Nephron progenitor cell (in vitro differentiated cells): ENCODE results near the gene EFNA1.

Experiments
- DNase-seq: peaks from one replicate; pipeline ENCODE4 v3.0.0; 2021
- H3K27ac Mint-ChIP-seq: 2 replicates; pipeline ENCODE4 v1.8.0; 2021; ENCODE audit warnings: mild to moderate bottlenecking, moderate library complexity, mixed read lengths
- H3K27me3 Mint-ChIP-seq: 2 replicates; pipeline ENCODE4 v1.8.0; 2021; ENCODE audit warnings: mild to moderate bottlenecking, low read depth, mixed read lengths; ENCODE audit not compliant: poor library complexity
- H3K36me3 Mint-ChIP-seq: 2 replicates; pipeline ENCODE4 v1.8.0; 2021; ENCODE audit warnings: low read depth, mixed read lengths
- H3K4me1 Mint-ChIP-seq: 2 replicates; pipeline ENCODE4 v1.8.0; 2021; ENCODE audit warnings: mixed read lengths
- H3K4me3 Mint-ChIP-seq: 2 replicates; pipeline ENCODE4 v1.8.0; 2021; ENCODE audit warnings: mild to moderate bottlenecking, moderate library complexity, mixed read lengths
- H3K9me3 Mint-ChIP-seq: 2 replicates; pipeline ENCODE4 v1.8.0; 2021; ENCODE audit warnings: mild to moderate bottlenecking, moderate library complexity, mixed read lengths
- TF ChIP-seq, protein P1 (sequence below): fragments of 200-600 bp; sonication (generic); IDR thresholded peaks from 2 replicates; pipeline ENCODE4 v1.5.0; 2021; ENCODE audit warnings: antibody characterized with exemption

The EFNA1 gene

GRCh38 chr1:155125511-155125945 is 2.1 kb upstream of the EFNA1 start:
- no peaks in the 10 kb centered on the region for H3K36me3 Mint-ChIP-seq
- H3K9me3 Mint-ChIP-seq = no peaks in the 10 kb centered on the region
- DNase-seq = no peak
- TF ChIP-seq, protein P1, sequence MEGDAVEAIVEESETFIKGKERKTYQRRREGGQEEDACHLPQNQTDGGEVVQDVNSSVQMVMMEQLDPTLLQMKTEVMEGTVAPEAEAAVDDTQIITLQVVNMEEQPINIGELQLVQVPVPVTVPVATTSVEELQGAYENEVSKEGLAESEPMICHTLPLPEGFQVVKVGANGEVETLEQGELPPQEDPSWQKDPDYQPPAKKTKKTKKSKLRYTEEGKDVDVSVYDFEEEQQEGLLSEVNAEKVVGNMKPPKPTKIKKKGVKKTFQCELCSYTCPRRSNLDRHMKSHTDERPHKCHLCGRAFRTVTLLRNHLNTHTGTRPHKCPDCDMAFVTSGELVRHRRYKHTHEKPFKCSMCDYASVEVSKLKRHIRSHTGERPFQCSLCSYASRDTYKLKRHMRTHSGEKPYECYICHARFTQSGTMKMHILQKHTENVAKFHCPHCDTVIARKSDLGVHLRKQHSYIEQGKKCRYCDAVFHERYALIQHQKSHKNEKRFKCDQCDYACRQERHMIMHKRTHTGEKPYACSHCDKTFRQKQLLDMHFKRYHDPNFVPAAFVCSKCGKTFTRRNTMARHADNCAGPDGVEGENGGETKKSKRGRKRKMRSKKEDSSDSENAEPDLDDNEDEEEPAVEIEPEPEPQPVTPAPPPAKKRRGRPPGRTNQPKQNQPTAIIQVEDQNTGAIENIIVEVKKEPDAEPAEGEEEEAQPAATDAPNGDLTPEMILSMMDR = no peak
- H3K4me1 Mint-ChIP-seq = peaks cover 64% of the 10 kb centered on the region
- peak overlapping the region; percentile 68 for H3K4me3 Mint-ChIP-seq
- no peak overlapping the region for H3K27ac Mint-ChIP-seq
- H3K27me3 Mint-ChIP-seq = peaks cover 39% of the 10 kb centered on the region

GRCh38 chr1:155125946-155126555 is 1.6 kb upstream of the EFNA1 start:
- TF ChIP-seq, protein P1 = no peak
- DNase-seq = peak; percentile 64
- Mint-ChIP-seq H3K36me3 (peaks cover 4% of the 10 kb centered on the region), H3K9me3 (no peaks in the 10 kb centered on the region), H3K27me3 (peaks cover 37% of the 10 kb centered on the region), H3K4me1 (peaks cover 70% of the 10 kb centered on the region), H3K4me3 (peak overlapping the region; percentile 85), H3K27ac (no peak overlapping the region)

DNA sequence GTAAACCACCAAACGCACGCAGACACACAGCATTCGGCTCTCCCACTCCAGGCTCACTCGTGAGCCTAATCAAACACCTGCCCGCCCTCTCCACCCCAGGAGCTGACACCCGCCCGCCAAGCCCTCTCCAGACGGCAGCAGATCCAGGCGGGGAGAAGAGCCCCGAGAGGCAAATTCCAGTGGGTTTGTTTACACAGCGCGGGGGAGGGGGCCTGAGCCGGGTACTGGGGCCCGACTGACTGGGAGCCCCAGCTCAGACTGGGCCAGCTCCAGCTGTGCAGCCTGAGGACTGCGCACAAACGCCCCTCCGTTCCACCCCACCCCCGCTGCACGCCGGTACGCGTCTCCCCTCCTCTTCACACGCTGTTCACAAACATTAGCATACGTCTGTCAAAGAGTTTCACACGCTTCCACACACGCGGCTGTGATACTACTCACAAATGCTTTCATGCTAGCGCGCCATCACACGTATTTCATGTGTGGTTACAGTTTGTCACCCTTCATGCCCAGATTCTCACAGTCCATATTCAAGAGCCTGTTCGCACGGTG is 1.0 kb upstream of the EFNA1 start:
- H3K4me1 Mint-ChIP-seq = peaks cover 75% of the 10 kb centered on the region
- H3K27ac Mint-ChIP-seq = peak overlapping the region; percentile 91
- H3K36me3 Mint-ChIP-seq = peaks cover 10% of the 10 kb centered on the region
- TF ChIP-seq, protein P1 = no peak
- H3K4me3 Mint-ChIP-seq = peak overlapping the region; percentile 85
- H3K9me3 Mint-ChIP-seq = no peaks in the 10 kb centered on the region
- peaks cover 35% of the 10 kb centered on the region for H3K27me3 Mint-ChIP-seq
- peak; percentile 61 for DNase-seq

DNA sequence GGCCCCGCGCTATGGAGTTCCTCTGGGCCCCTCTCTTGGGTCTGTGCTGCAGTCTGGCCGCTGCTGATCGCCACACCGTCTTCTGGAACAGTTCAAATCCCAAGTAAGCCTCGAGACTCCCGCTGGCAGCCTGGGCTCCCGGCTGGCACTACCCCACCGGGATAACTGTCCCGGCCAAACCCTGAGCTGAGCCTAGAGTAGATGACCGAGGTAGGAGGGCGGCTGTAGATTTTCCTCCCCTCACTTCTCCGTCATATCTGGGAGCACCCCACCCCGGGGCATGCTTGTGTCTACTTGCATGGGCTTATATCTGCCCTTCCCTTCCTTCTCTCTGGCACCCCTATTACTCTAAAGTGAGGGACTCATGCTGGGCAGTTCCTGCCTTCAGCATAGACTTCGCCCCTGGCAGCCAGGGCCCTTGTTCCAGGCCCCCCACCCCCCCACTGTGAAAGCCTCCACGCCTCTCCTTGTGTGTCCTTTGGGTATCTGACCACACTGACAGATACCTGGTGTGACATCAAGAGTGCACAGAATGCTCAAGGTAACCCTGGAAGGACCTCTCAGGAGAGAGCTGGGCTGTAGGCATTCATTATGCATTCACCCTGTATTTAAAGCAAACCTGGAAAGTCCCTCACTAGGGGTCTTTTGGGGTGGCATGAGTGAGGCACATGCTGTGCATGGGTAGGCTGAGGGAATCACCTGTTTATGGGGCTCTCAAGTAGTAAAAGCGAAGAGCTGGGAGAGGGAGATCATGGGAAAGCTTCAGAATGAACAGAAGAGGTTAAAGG is 485 bp downstream of the EFNA1 start:
- TF ChIP-seq, protein P1 = no peak
- DNase-seq = no peak
- peaks cover 28% of the 10 kb centered on the region for H3K27me3 Mint-ChIP-seq
- H3K4me1 Mint-ChIP-seq = peaks cover 79% of the 10 kb centered on the region
- H3K9me3 Mint-ChIP-seq = no peaks in the 10 kb centered on the region
- H3K27ac Mint-ChIP-seq = peak overlapping the region; percentile 17
- H3K36me3 Mint-ChIP-seq = peaks cover 17% of the 10 kb centered on the region
- H3K4me3 Mint-ChIP-seq = peak overlapping the region; percentile 93

DNA sequence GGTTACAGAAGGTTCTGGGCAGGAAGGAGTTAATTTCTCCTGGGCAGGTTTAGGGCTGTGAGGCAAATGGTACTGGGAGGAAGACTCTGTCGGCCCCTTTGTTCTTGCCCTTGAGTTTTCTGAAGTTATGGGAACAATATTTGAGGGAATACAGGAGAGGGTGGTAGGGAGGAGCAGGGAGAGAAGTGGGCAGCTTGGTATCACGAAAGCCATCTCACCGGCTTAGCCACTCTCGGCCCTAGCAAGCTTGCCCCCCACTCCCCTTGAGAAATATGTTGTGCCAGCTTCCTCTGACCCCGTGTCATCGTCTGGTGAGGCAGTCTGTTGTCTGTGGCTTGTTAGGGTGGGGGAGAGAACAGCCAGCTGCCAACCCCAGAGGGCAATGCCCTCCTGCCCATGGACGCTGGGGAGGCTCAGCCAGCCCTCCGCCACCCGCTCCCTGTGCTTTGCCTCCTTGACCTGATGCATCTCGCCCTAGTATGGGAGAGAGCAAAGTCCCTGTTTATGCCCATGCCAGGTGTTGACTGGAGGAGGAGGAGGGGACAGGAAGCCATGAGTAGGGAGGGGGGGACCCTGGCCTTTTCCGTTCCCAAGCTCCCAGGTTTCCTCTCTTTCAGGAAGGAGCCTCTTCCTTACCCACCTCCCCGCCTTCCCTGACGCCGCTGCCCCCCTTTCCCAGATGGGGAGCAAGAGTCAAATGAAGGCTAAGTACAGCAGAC is 1.2 kb downstream of the EFNA1 start:
- H3K4me3 Mint-ChIP-seq = peak overlapping the region; percentile 93
- H3K36me3 Mint-ChIP-seq = peaks cover 24% of the 10 kb centered on the region
- peaks cover 84% of the 10 kb centered on the region for H3K4me1 Mint-ChIP-seq
- TF ChIP-seq, protein P1 = no peak
- H3K27ac Mint-ChIP-seq = peak overlapping the region; percentile 80
- peaks cover 24% of the 10 kb centered on the region for H3K27me3 Mint-ChIP-seq
- DNase-seq = no peak
- H3K9me3 Mint-ChIP-seq = no peaks in the 10 kb centered on the region
